Measurements from ENCODE around the gene KRT15. TPM values are rescaled to one million over a fixed set of nuclear protein-coding genes. Genes with fewer than 3 reads are reported as not detected.

Gene KRT15
- total RNA-seq, 2 donors from 2014 or later: 0.68 TPM; not detected in 1

DNA sequence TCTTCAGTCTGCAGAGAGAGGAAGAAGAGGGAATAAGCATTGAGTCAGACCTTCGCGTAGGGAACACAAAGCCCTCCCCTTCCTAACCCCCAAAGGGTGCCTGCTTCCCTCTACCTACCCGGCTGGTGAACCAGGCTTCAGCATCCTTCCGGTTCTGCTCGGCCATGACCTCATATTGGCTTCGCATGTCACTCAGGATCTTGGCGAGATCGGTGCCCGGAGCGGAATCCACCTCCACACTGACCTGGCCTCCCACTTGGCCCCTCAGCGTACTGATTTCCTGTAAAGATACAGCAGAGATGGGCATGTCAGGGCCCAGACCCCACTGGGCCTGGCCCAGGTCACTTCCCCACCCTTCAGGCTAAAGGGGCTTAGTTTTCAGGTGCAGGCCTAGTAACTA lies 5.6 kb upstream of the KRT15 start:
- Histone ChIP-seq H3K27ac (no peak overlapping the region), H3K9me3 (no peaks in the 10 kb centered on the region), H3K36me3 (no peaks in the 10 kb centered on the region), H3K27me3 (replicated peaks; ENCODE audit: insufficient read depth) (no peaks in the 10 kb centered on the region), H3K4me1 (ENCODE audit: control insufficient read depth in 1 of 2, low read depth in 2 of 2) (peaks cover 7 to 16% of the 10 kb centered on the region in 2 donors), H3K4me3 (no peak overlapping the region)
- no peak for ATAC-seq (ENCODE audit: insufficient number of reproducible peaks, low FRiP score, low read depth)
- TF ChIP-seq CTCF (IDR thresholded peaks at IDR 0.05): no peak
- DNase-seq (ENCODE audit: low spot score): no peak

- Histone ChIP-seq H3K9me3 (no peaks in the 10 kb centered on the region), H3K27me3 (replicated peaks; ENCODE audit: insufficient read depth) (no peaks in the 10 kb centered on the region), H3K27ac (no peak overlapping the region), H3K4me1 (ENCODE audit: control insufficient read depth in 1 of 2, low read depth in 2 of 2) (peaks cover 7 to 12% of the 10 kb centered on the region in 2 donors), H3K36me3 (no peaks in the 10 kb centered on the region), H3K4me3 (no peak overlapping the region)
- DNase-seq (ENCODE audit: low spot score): no peak
- TF ChIP-seq CTCF (IDR thresholded peaks at IDR 0.05): no peak
- no peak for ATAC-seq (ENCODE audit: insufficient number of reproducible peaks, low FRiP score, low read depth)
These were observed 5.1 kb upstream of the KRT15 start for GRCh38 chr17:41523787-41524186.

DNA sequence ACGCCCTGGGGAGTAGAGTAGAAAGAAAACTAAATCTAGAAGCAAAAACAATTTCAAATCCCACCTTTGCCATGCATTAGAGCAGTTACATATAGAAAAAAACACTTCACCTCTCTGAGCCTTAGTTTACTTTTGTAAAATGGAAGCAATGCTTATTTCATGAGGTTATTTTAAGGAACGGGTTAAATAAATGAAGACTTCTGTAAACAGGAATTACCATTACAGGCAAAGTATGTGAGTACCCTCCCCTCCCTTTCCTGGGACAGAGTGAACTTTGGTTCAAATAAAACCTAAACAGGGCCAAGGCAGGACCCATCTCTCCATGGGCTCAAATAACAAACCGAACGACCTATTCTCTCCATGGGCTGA lies 4.5 kb upstream of the KRT15 start:
- no peak for DNase-seq (ENCODE audit: low spot score)
- H3K27me3 ChIP-seq (replicated peaks; ENCODE audit: insufficient read depth): no peaks in the 10 kb centered on the region
- H3K36me3 ChIP-seq: no peaks in the 10 kb centered on the region
- no peak overlapping the region for H3K4me3 ChIP-seq
- H3K4me1 ChIP-seq (ENCODE audit: control insufficient read depth in 1 of 2, low read depth in 2 of 2): peaks cover 7 to 8% of the 10 kb centered on the region in 2 donors
- H3K27ac ChIP-seq: no peak overlapping the region
- ATAC-seq (ENCODE audit: insufficient number of reproducible peaks, low FRiP score, low read depth): no peak
- no peaks in the 10 kb centered on the region for H3K9me3 ChIP-seq
- TF ChIP-seq CTCF (IDR thresholded peaks at IDR 0.05): no peak

DNA sequence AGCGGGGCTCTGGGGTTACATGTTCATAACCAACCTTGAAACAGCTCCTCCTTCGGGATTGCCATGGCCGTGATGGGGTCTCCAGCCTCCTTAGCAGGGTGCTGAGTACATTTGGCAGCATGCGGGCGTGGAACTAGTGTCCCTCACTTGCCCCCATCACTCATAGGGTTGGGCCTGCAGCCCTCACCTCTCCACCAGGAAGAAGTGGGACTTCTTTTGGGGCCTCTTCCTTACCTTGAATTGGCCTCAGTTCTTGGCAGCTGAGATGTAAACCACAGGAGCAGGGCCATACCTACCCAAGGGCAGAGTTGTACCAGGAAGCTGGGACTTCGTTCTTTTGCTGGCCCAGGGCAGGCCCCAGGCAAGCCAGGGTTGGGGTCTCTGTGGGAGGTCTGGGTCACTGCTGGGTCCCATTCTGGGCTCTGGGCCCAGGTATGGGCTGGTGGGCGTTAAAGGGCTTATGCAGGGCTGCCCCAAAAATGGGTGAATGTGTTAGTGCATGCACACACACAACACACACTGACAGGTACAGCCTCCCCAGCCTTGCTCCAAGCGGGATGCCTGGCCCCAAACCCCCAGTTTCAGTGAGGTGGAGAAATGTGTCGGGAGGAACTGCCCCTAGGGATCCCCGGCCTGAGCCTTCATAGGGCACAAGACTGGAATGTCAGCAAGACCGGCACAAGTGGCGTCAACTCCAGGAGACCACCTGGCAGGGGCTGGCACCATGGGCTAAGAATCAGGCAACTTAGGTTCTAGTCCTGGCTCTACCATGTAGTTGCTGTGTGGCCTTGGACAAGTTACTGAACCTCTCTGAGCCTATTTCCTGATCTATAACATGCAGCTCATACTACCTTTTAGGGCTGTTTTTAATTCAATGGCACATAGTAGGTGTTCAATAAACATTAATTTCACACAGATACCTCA lies 3.9 kb upstream of the KRT15 start:
- ATAC-seq (ENCODE audit: insufficient number of reproducible peaks, low FRiP score, low read depth) (no peak), DNase-seq (ENCODE audit: low spot score) (no peak)
- Histone ChIP-seq H3K4me3 (no peak overlapping the region), H3K27me3 (replicated peaks; ENCODE audit: insufficient read depth) (no peaks in the 10 kb centered on the region), H3K36me3 (no peaks in the 10 kb centered on the region), H3K4me1 (ENCODE audit: control insufficient read depth in 1 of 2, low read depth in 2 of 2) (peaks cover 1 to 2% of the 10 kb centered on the region in 2 donors), H3K9me3 (no peaks in the 10 kb centered on the region), H3K27ac (no peak overlapping the region)
- TF ChIP-seq CTCF (IDR thresholded peaks at IDR 0.05): no peak

DNA sequence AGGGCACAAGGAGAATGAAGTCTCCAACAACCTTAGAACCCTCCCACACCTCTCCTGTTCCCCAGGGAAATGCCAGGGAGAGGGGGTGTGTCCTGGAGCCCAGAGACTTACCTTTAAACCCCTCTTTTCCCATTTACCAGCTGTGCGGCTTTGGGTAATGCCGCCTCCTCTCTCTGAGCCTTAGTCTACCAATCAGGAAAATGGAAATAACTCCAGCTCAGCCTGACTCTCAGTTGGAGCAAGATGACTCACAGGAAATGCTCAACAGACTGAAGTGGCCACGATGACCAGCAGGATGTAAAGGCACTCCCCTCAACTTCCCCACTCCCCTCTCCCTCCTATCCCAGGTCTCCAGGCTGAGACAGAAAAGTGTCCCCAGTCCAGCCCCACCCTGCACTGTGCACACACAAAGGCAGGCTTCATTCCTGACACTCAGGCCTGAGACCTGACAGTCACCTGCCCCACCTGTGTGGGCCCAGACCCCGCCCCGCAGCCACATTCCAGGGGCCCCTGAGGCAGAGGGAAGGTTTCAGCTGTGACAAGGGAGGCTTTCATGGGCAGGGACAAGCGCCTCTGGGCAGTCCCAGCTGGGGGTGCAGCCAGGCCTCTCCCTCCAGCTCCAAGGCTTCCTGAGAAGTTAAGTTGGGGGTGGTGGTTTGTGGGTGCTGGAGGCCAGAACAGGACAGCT lies 3.0 kb upstream of the KRT15 start:
- H3K27ac ChIP-seq: no peak overlapping the region
- no peaks in the 10 kb centered on the region for H3K36me3 ChIP-seq

More for the DNA sequence above, 3.0 kb upstream of the KRT15 start:
- Histone ChIP-seq H3K9me3 (no peaks in the 10 kb centered on the region), H3K27me3 (replicated peaks; ENCODE audit: insufficient read depth) (no peaks in the 10 kb centered on the region), H3K4me3 (no peak overlapping the region), H3K4me1 (ENCODE audit: control insufficient read depth in 1 of 2, low read depth in 2 of 2) (no peaks in the 10 kb centered on the region)
- TF ChIP-seq CTCF (IDR thresholded peaks at IDR 0.05): no peak
- DNase-seq (ENCODE audit: low spot score) (no peak), ATAC-seq (ENCODE audit: insufficient number of reproducible peaks, low FRiP score, low read depth) (no peak)

Measured in thoracic aorta (tissue), 2 donors.